WTC11 (cell line): ENCODE results near the gene TCAF1.

Source experiments
- ATF1 ChIP-seq: sonication (generic); formaldehyde crosslinking; IDR thresholded peaks from 2 replicates; pipeline ENCODE4 v1.8.1; 2023; ENCODE audit warnings: mild to moderate bottlenecking, moderate library complexity, missing genetic modification reagents
- CTCF ChIP-seq: fragments of 200-600 bp; IDR thresholded peaks from 2 replicates; pipeline ENCODE4 v1.8.0; 2022; ENCODE audit warnings: antibody characterized with exemption
- MXD4 ChIP-seq: fragments of 250-450 bp; sonication (Bioruptor Pico); IDR thresholded peaks from 2 replicates; pipeline ENCODE4 v1.8.0; 2021; ENCODE audit warnings: mild to moderate bottlenecking, moderate library complexity, borderline replicate concordance
- NR3C1 ChIP-seq: sonication (generic); formaldehyde crosslinking; conservative IDR thresholded peaks from 2 replicates; pipeline ENCODE4 v1.8.1; 2023; ENCODE audit warnings: low read depth, mild to moderate bottlenecking, missing genetic modification reagents
- PRRX2 ChIP-seq: fragments of 250-450 bp; sonication (Bioruptor Pico); IDR thresholded peaks from 2 replicates; pipeline ENCODE4 v1.8.0; 2021; ENCODE audit warnings: mild to moderate bottlenecking
- TP53 ChIP-seq: sonication (generic); formaldehyde crosslinking; IDR thresholded peaks from 2 replicates; pipeline ENCODE4 v1.8.1; 2023; ENCODE audit warnings: mild to moderate bottlenecking, missing genetic modification reagents
- USF2 ChIP-seq: sonication (generic); formaldehyde crosslinking; IDR thresholded peaks from 2 replicates; pipeline ENCODE4 v1.8.1; 2023; ENCODE audit warnings: mild to moderate bottlenecking, missing genetic modification reagents, moderate library complexity
- ZNF423 ChIP-seq: fragments of 250-450 bp; sonication (Bioruptor Pico); IDR thresholded peaks from 2 replicates; pipeline ENCODE4 v2.1.2; 2022; ENCODE audit warnings: mild to moderate bottlenecking, moderate library complexity

- TF ChIP-seq MXD4 (CRISPR knock-in tag) (no peak), USF2 (CRISPR knock-in tag) (no peak), CTCF (no peak), PRRX2 (no peak), TP53 (CRISPR knock-in tag) (no peak), ATF1 (no peak), NR3C1 (no peak), ZNF423 (no peak)
Measured at GRCh38 chr7:143849785-143850479, 52.0 kb downstream of the TCAF1 start.
